Activated T-cell treated with anti-CD3 and anti-CD28 coated beads, Interleukin-2, amount 50 U/mL, for 72 hours (primary cell): ENCODE results near the gene TMEM126A. TPM values are rescaled to one million over a fixed set of nuclear protein-coding genes. Genes with fewer than 3 reads are reported as not detected.

Experiments
- ATAC-seq, 2 donors: fragments of 150-1000 bp; cut with Tn5 transposase; replicated peaks in 1 of 2; 2 replicates each; pipeline ENCODE4 v1.10.0; 2021; ENCODE audit warnings: moderate library complexity in 2 of 2, mild to moderate bottlenecking in 1 of 2
- DNase-seq, 2 donors: peaks; one replicate each; pipeline ENCODE4 v3.0.0; 2021 to 2022; ENCODE audit warnings: mixed read lengths in 1 of 2
- H3K27ac Mint-ChIP-seq: one replicate; pipeline ENCODE4 v1.8.0; 2022; ENCODE audit warnings: mild to moderate bottlenecking, moderate library complexity, mixed read lengths
- H3K27me3 Mint-ChIP-seq: one replicate; pipeline ENCODE4 v1.8.0; 2022; ENCODE audit warnings: low read depth, mixed read lengths
- H3K36me3 Mint-ChIP-seq, 2 donors: one replicate each; pipeline ENCODE4 v1.8.0; 2022; ENCODE audit warnings: mixed read lengths in 2 of 2, mild to moderate bottlenecking in 1 of 2; ENCODE audit not compliant: insufficient read depth in 2 of 2
- H3K4me1 Mint-ChIP-seq: one replicate; pipeline ENCODE4 v1.8.0; 2022; ENCODE audit warnings: low read depth, mixed read lengths
- H3K4me3 Mint-ChIP-seq, 2 donors: one replicate each; pipeline ENCODE4 v1.8.0; 2022; ENCODE audit warnings: mild to moderate bottlenecking in 2 of 2, mixed read lengths in 2 of 2, moderate library complexity in 2 of 2
- H3K9me3 Mint-ChIP-seq, 2 donors: one replicate each; pipeline ENCODE4 v1.8.0; 2022; ENCODE audit warnings: mixed read lengths in 2 of 2
- total RNA-seq, 2 donors: library from RNA; stranded (reverse); gene quantifications; one replicate each; pipeline ENCODE4 v1.2.3, GENCODE V29; 2022

Gene TMEM126A
- total RNA-seq, 2 donors from 2014 or later = 38.6 to 42.5 TPM

GRCh38 chr11:85685125-85685819, 37.5 kb downstream of the TMEM126A start:
- Mint-ChIP-seq H3K27me3 (peaks cover 3% of the 10 kb centered on the region), H3K4me1 (peaks cover 28% of the 10 kb centered on the region), H3K27ac (no peak overlapping the region), H3K4me3 (no peak overlapping the region), H3K36me3 (no peaks in the 10 kb centered on the region), H3K9me3 (no peaks in the 10 kb centered on the region)
- ATAC-seq (no peak), DNase-seq (no peak)

DNA sequence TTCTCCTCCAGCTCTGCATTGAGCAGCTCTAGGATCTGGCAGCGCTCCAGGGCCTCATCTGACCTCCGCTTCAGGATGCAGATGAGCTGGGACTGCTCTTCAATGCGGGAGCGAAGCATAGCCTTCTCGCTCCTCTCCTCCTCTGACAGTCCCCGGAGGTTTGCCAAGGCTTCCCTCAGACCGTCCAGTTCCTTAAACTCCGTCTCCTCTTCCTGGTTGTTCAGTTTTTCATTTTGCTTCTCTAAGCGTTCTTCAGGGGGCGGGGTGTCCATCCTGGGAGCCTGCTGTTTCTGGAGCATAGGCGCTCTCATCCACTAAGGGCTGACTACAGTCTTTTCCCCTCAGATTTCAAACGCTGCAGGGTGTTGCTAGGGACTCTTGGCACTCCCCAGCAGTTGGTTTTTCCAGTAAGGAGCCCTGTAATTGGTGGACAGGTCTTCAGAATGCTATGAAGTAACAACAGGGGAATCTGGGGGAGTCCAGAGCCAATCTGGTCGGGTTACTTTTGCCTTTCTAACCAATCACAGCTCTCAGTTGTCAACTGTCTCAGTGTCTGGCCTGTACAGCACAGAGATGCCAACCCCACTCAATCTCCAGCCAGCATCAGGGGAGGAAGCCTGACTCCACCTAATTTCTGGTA, 38.2 kb downstream of the TMEM126A start, which contains the start of gene CCDC89:
TSS of gene CCDC89 (minus strand) at position 376 of the 640 bp plus-strand sequence. CDS start at position 311, 65 bp downstream.
- no peaks in the 10 kb centered on the region for H3K36me3 Mint-ChIP-seq
- DNase-seq (no peak), ATAC-seq (no peak)
- H3K27ac Mint-ChIP-seq = peak within 1 kb of the TSS; percentile 20
- peaks cover 28% of the 10 kb centered on the region for H3K4me1 Mint-ChIP-seq
- H3K4me3 Mint-ChIP-seq = no peak within 1 kb of the TSS
- no peaks in the 10 kb centered on the region for H3K9me3 Mint-ChIP-seq
- no peaks in the 10 kb centered on the region for H3K27me3 Mint-ChIP-seq

GRCh38 chr11:85694385-85694980, 46.7 kb downstream of the TMEM126A start:
- H3K4me1 Mint-ChIP-seq = peaks cover 19% of the 10 kb centered on the region
- H3K4me3 Mint-ChIP-seq = no peak overlapping the region
- H3K27ac Mint-ChIP-seq = no peak overlapping the region
- ATAC-seq = no peak
- H3K27me3 Mint-ChIP-seq = no peaks in the 10 kb centered on the region
- peaks cover 0 to under 1% of the 10 kb centered on the region in 2 donors for H3K36me3 Mint-ChIP-seq
- DNase-seq = peak in 1 of 2 donors; percentile 15
- H3K9me3 Mint-ChIP-seq = peaks cover 0 to 2% of the 10 kb centered on the region in 2 donors

GRCh38 chr11:85695546-85695945, 47.8 kb downstream of the TMEM126A start:
- DNase-seq (no peak), ATAC-seq (no peak)
- Mint-ChIP-seq H3K4me3 (no peak overlapping the region), H3K36me3 (peaks cover 0 to 1% of the 10 kb centered on the region in 2 donors), H3K4me1 (peaks cover 30% of the 10 kb centered on the region), H3K9me3 (peaks cover 0 to 2% of the 10 kb centered on the region in 2 donors), H3K27ac (peak overlapping the region; percentile 43), H3K27me3 (no peaks in the 10 kb centered on the region)

- Mint-ChIP-seq H3K27ac (peak overlapping the region; percentile 54), H3K27me3 (no peaks in the 10 kb centered on the region), H3K9me3 (peaks cover 0 to 2% of the 10 kb centered on the region in 2 donors), H3K4me1 (peaks cover 34% of the 10 kb centered on the region), H3K36me3 (peaks cover 0 to 1% of the 10 kb centered on the region in 2 donors), H3K4me3 (no peak overlapping the region)
- peak in 1 of 2 donors; percentile 39 for ATAC-seq
- no peak for DNase-seq
These were observed 50.0 kb downstream of the TMEM126A start for GRCh38 chr11:85697747-85698146.

DNA sequence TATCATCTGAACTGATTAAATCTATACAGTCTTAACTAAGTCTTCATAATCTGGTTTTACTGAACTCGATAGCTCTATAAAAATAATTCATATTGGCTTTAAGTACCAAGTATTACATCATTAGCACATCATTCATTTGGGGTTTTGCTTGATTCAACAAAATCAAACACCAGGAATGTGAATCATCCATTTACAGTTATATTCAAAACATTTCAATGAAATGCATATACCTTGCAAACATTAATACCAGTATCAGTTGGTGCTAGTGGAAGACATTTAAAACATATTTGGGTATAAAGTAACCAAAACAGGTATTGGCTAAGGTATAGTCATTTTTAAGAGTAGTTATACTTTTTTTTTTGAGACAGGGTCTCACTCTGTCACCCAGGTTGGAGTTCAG, 50.4 kb downstream of the TMEM126A start:
- H3K27ac Mint-ChIP-seq = peak overlapping the region; percentile 54
- peaks cover 0 to 1% of the 10 kb centered on the region in 2 donors for H3K36me3 Mint-ChIP-seq
- H3K9me3 Mint-ChIP-seq = peaks cover 0 to 2% of the 10 kb centered on the region in 2 donors
- ATAC-seq (peak in 1 of 2 donors; percentile 27), DNase-seq (no peak)
- no peak overlapping the region for H3K4me3 Mint-ChIP-seq
- peaks cover 34% of the 10 kb centered on the region for H3K4me1 Mint-ChIP-seq
- no peaks in the 10 kb centered on the region for H3K27me3 Mint-ChIP-seq

DNA sequence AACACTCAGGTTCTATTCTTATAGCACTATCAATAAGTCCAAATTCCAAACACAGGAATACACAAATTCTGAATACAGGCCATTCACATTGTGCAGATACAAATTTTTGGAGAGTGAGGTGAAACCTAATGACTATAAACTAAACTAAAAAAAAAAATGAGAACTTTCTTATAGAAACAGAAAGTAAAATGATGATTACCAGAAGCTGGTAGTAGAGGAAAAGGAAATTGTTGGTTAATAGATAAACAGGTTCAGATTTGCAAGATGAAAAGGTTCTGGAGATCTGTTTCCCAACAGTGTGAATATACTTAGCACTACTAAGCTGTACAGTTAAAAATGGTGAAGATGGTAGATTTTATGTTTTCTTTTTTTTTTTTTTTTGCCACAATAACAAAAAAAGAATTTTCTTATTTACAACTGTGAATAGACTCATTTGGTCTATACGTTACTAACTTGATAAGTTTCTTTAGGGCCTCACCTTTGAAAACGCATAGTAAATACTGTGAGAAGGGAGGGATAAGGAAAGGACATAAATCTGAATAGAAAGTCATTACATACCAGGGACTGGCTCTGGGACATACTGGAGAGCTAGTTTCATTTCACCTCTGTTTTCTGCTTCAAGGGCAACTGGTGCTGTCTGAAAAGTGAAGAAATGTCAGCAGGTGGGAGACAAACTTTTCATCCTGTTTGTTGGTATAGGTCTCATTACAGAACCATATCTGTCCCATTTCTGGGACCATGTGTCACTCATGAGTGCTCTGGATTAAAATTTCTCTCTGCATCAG, 52.4 kb downstream of the TMEM126A start:
- H3K4me1 Mint-ChIP-seq = peaks cover 34% of the 10 kb centered on the region
- ATAC-seq (peak; percentile 60 to 73), DNase-seq (no peak)
- H3K27ac Mint-ChIP-seq = peak overlapping the region; percentile 97
- H3K9me3 Mint-ChIP-seq = peaks cover 0 to 2% of the 10 kb centered on the region in 2 donors
- peaks cover 0 to 1% of the 10 kb centered on the region in 2 donors for H3K36me3 Mint-ChIP-seq
- H3K27me3 Mint-ChIP-seq = no peaks in the 10 kb centered on the region
- H3K4me3 Mint-ChIP-seq = peak overlapping the region; percentile 49 to 89

GRCh38 chr11:85704967-85705366, 57.2 kb downstream of the TMEM126A start:
- DNase-seq = no peak
- H3K36me3 Mint-ChIP-seq = peaks cover 0 to 1% of the 10 kb centered on the region in 2 donors
- no peaks in the 10 kb centered on the region for H3K9me3 Mint-ChIP-seq
- no peak overlapping the region for H3K4me3 Mint-ChIP-seq
- peaks cover 9% of the 10 kb centered on the region for H3K4me1 Mint-ChIP-seq
- no peaks in the 10 kb centered on the region for H3K27me3 Mint-ChIP-seq
- ATAC-seq = no peak
- H3K27ac Mint-ChIP-seq = peak overlapping the region; percentile 63

DNA sequence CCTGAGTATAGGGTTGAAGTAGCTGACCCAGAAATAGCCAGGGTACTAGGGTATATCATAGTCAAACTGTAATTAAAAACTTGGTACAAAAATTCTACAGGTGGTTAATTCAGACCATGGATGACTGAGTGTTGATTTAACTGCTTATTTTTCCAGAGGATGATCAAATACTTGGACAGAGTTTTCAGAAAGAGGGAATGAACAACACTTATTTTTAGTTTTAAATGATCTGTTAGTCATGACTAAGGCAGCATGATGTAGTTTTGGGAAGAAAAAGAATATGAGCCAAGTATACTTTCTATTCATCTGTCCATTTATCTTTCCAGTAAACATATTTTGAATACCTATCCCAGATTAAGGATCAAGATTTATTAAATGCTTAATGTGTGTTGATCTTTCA, 58.0 kb downstream of the TMEM126A start:
- peaks cover 1% of the 10 kb centered on the region for H3K4me1 Mint-ChIP-seq
- H3K27me3 Mint-ChIP-seq = no peaks in the 10 kb centered on the region
- peaks cover 0 to 1% of the 10 kb centered on the region in 2 donors for H3K36me3 Mint-ChIP-seq
- no peak for DNase-seq
- no peak for ATAC-seq
- no peak overlapping the region for H3K27ac Mint-ChIP-seq
- no peaks in the 10 kb centered on the region for H3K9me3 Mint-ChIP-seq
- no peak overlapping the region for H3K4me3 Mint-ChIP-seq

Other genes with a start within 250 kb of the TMEM126A start
- 1 to 10 TPM; 4.1 to 5.3 TPM for gene DLG2, start 20.6 kb upstream of the TMEM126A start, total RNA-seq
- 10 to 100 TPM; 51.8 to 55.2 TPM for gene TMEM126B, start 19.4 kb upstream of the TMEM126A start, total RNA-seq
- gene CREBZF, start 17.2 kb downstream of the TMEM126A start, total RNA-seq = 10 to 100 TPM; 52.9 to 56.0 TPM
- gene CCDC89, start 38.2 kb downstream of the TMEM126A start, total RNA-seq = under 1 TPM; 0.22 to 0.90 TPM
- gene SYTL2, start 163.2 kb downstream of the TMEM126A start, total RNA-seq = 10 to 100 TPM; 34.4 to 40.1 TPM
- not detected for gene CCDC83, start 207.4 kb downstream of the TMEM126A start, total RNA-seq